ENCODE results near the gene MREG.

MREG gene

GRCh38 chr2:215970425-215970824 is 42.9 kb downstream of the MREG start:
- DNase-seq, result no peak
- Histone ChIP-seq H4K20me1 (ENCODE audit: insufficient read depth, low read length) (no peaks in the 10 kb centered on the region), H3K27me3 (replicated peaks; ENCODE audit: insufficient read depth, low read length) (no peaks in the 10 kb centered on the region), H3K9me3 (replicated peaks; ENCODE audit: insufficient read depth, low read length) (no peaks in the 10 kb centered on the region), H3K79me2 (ENCODE audit: low read length) (peaks cover 80% of the 10 kb centered on the region), H3F3A (ENCODE audit: insufficient read depth, low read length) (no peaks in the 10 kb centered on the region), H3K4me1 (ENCODE audit: low read length) (peaks cover 5% of the 10 kb centered on the region), H3K9me2 (replicated peaks; ENCODE audit: insufficient read depth, low read length) (no peaks in the 10 kb centered on the region), H3K36me3 (replicated peaks; ENCODE audit: insufficient read depth, low read length) (no peaks in the 10 kb centered on the region), H3K4me2 (ENCODE audit: low read depth, low read length) (no peak overlapping the region), H2AFZ (ENCODE audit: low read length) (no peak overlapping the region), H3K9ac (ENCODE audit: low read length) (no peak overlapping the region), H3K27ac (ENCODE audit: low read length) (no peak overlapping the region), H3K4me3 (ENCODE audit: low read length) (no peak overlapping the region)
- TF ChIP-seq EZH2 (optimal IDR thresholded peaks at IDR 0.05; ENCODE audit: low read depth, low read length) (no peak), CTCF (IDR thresholded peaks at IDR 0.05; ENCODE audit: low read length) (no peak), EZH2phosphoT487 (IDR thresholded peaks at IDR 0.05; ENCODE audit: low read length) (no peak)

GRCh38 chr2:215969131-215969841 is 44.1 kb downstream of the MREG start:
- H3K9me3 ChIP-seq (replicated peaks; ENCODE audit: insufficient read depth, low read length), result no peaks in the 10 kb centered on the region
- no peak for DNase-seq
- peaks cover 73% of the 10 kb centered on the region for H3K79me2 ChIP-seq (ENCODE audit: low read length)
- H3K36me3 ChIP-seq (replicated peaks; ENCODE audit: insufficient read depth, low read length), result no peaks in the 10 kb centered on the region
- H3K27ac ChIP-seq (ENCODE audit: low read length), result no peak overlapping the region
- H4K20me1 ChIP-seq (ENCODE audit: insufficient read depth, low read length), result no peaks in the 10 kb centered on the region
- TF ChIP-seq EZH2phosphoT487 (IDR thresholded peaks at IDR 0.05; ENCODE audit: low read length), result no peak
- no peak for TF ChIP-seq CTCF (IDR thresholded peaks at IDR 0.05; ENCODE audit: low read length)
- TF ChIP-seq EZH2 (optimal IDR thresholded peaks at IDR 0.05; ENCODE audit: low read depth, low read length), result no peak
- no peak overlapping the region for H3K4me3 ChIP-seq (ENCODE audit: low read length)
- no peak overlapping the region for H2AFZ ChIP-seq (ENCODE audit: low read length)
- H3K4me2 ChIP-seq (ENCODE audit: low read depth, low read length), result no peak overlapping the region
- no peak overlapping the region for H3K9ac ChIP-seq (ENCODE audit: low read length)
- no peaks in the 10 kb centered on the region for H3K27me3 ChIP-seq (replicated peaks; ENCODE audit: insufficient read depth, low read length)
- no peaks in the 10 kb centered on the region for H3K9me2 ChIP-seq (replicated peaks; ENCODE audit: insufficient read depth, low read length)
- H3K4me1 ChIP-seq (ENCODE audit: low read length), result peaks cover 5% of the 10 kb centered on the region
- no peaks in the 10 kb centered on the region for H3F3A ChIP-seq (ENCODE audit: insufficient read depth, low read length)

- Histone ChIP-seq H3K4me1 (ENCODE audit: low read length) (peaks cover 5% of the 10 kb centered on the region), H4K20me1 (ENCODE audit: insufficient read depth, low read length) (no peaks in the 10 kb centered on the region), H3K4me2 (ENCODE audit: low read depth, low read length) (no peak overlapping the region), H3K36me3 (replicated peaks; ENCODE audit: insufficient read depth, low read length) (no peaks in the 10 kb centered on the region), H3F3A (ENCODE audit: insufficient read depth, low read length) (no peaks in the 10 kb centered on the region), H3K9ac (ENCODE audit: low read length) (no peak overlapping the region), H3K27ac (ENCODE audit: low read length) (no peak overlapping the region), H2AFZ (ENCODE audit: low read length) (no peak overlapping the region), H3K9me2 (replicated peaks; ENCODE audit: insufficient read depth, low read length) (no peaks in the 10 kb centered on the region), H3K4me3 (ENCODE audit: low read length) (no peak overlapping the region), H3K9me3 (replicated peaks; ENCODE audit: insufficient read depth, low read length) (no peaks in the 10 kb centered on the region), H3K79me2 (ENCODE audit: low read length) (peaks cover 72% of the 10 kb centered on the region), H3K27me3 (replicated peaks; ENCODE audit: insufficient read depth, low read length) (no peaks in the 10 kb centered on the region)
- TF ChIP-seq EZH2 (optimal IDR thresholded peaks at IDR 0.05; ENCODE audit: low read depth, low read length), result no peak
- no peak for TF ChIP-seq EZH2phosphoT487 (IDR thresholded peaks at IDR 0.05; ENCODE audit: low read length)
- no peak for TF ChIP-seq CTCF (IDR thresholded peaks at IDR 0.05; ENCODE audit: low read length)
- DNase-seq, result no peak
Measured at GRCh38 chr2:215968499-215968898, 44.9 kb downstream of the MREG start.

Measured in MM.1S (cell line).